ENCODE results near the gene SMDT1.

SMDT1 gene, protein sequence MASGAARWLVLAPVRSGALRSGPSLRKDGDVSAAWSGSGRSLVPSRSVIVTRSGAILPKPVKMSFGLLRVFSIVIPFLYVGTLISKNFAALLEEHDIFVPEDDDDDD

GRCh38 chr22:42079319-42080251, at the start of gene SMDT1:
Gene SMDT1 (plus strand): TSS chr22:42079700. CDS start chr22:42079769, 69 bp downstream.
- DNase-seq (ENCODE audit: low read depth in 2 of 2) = peak; percentile 96 to 97

- DNase-seq (ENCODE audit: low read depth in 2 of 2) = no peak
These were observed 46.0 kb upstream of the SMDT1 start for GRCh38 chr22:42033263-42034181.

DNA sequence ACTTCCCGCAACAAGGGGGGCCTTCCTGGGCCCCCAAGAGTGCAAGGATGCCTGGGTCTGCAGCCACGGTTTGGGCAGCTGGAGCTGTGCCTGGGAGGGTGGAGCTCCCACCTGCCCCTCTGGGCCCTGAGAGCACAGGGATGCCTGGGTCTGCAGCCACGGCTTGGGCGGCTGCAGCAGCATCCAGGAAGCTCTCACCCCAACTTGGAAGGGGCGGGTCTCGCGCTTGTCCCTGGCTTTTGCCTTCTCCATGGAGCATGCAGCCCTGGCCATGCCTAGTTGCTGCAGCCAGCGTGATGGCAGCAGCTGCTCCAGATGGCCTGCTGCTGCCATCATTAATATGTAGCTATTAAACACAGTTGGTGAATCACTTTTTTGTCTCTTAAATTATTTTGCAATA, 44.2 kb upstream of the SMDT1 start:
- DNase-seq (ENCODE audit: low read depth in 2 of 2) = no peak

DNA sequence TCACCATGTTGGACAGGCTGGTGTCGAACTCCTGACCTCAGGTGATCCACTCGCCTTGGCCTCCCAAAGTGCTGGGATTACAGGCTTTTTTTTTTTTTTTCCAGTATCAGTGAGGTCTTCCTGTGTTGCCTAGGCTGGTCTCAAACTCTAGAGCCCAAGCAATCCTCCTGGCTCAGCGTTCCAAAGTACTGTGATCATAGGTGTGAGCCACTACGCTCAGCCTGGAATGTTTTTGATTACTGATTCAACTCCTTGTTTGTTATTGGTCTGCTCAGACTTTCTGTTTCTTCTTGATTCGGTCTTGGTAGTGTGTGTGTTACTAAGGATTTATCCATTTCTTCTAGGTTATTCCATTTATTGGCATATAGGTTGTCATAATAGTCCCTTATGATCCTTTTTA, 40.2 kb upstream of the SMDT1 start:
- DNase-seq (ENCODE audit: low read depth in 2 of 2) = no peak

GRCh38 chr22:42041784-42042183, 37.7 kb upstream of the SMDT1 start:
- no peak for DNase-seq (ENCODE audit: low read depth in 2 of 2)

- no peak for DNase-seq (ENCODE audit: low read depth in 2 of 2)
These were observed 28.8 kb upstream of the SMDT1 start for GRCh38 chr22:42050641-42051180.

DNA sequence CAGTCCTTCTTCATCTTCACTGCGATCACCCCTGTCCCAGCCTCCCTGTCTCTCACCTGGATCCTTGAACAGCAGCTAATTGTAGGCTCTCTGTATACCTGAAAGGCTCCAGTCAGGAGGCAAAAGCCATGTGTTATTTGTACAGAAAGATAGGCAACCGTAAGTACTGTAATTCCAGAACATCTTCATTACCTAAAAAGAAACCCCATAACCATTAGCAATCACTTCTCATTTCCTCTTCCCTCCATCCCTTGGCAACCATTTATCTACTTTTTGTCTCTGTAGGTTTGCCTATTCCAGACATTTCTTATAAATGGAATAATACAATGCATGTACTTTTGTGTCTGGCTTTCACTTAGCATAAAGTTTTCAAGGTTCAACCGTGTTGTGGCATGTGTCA, 26.7 kb upstream of the SMDT1 start:
- no peak for DNase-seq (ENCODE audit: low read depth in 2 of 2)

- DNase-seq (ENCODE audit: low read depth in 2 of 2) = no peak
These were observed 22.6 kb upstream of the SMDT1 start for GRCh38 chr22:42056757-42057511.

GRCh38 chr22:42060489-42060888, 19.0 kb upstream of the SMDT1 start:
- no peak for DNase-seq (ENCODE audit: low read depth in 2 of 2)

DNA sequence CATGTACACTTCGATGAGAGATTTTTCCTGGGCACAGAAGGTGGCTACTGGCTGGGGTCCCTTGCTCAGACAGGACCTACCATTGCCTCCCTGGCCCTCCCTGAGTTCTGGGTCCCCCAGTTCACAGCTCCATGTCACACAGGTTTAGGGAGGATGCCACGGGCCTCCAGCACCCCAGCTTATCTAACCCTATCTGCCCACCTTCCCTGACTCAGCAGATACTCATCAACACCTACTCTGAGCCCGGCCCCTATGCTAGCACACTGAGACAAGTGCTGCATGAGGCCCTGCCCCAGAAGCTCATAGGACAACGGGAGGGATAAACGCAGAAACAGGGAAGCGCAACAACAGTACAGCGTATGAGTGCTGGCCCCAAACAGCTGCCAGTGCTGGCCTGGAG, 18.5 kb upstream of the SMDT1 start:
- DNase-seq (ENCODE audit: low read depth in 2 of 2) = no peak

DNA sequence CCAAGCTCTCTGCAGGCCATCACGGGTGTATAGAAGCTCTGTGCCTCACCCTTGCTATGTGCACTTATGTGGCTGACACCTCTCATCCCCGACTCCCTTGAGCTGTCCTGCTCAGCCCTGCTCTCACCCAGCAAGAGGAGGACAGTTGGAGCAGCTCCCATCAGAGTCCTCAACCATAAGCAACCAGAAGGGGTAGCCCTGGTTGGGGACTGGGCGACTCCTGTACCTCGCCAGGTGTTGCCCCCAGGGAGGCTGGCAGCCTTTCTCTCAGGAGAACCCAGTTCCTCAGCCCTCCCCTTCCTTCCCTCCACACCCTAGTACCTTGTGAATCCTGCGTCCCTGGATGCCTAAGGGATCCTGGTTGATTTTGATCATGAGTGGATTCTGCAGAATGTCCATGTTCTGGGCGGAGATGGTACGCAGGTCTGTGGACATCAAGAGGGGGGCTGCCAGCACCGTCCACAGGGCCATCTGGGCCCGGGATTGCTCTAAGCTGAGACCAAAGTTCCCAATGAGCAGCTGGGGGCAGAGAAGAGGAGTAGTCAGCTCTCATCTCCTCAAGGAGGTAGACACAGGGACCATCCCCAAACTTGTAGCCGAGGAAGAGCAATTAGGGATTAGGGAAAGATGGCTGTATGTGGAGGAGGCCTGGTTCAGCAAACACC, 16.9 kb upstream of the SMDT1 start:
- DNase-seq (ENCODE audit: low read depth in 2 of 2) = no peak

- DNase-seq (ENCODE audit: low read depth in 2 of 2) = no peak
These were observed 14.9 kb upstream of the SMDT1 start for GRCh38 chr22:42064629-42065028.

GRCh38 chr22:42065438-42066125, 13.9 kb upstream of the SMDT1 start:
- no peak for DNase-seq (ENCODE audit: low read depth in 2 of 2)

GRCh38 chr22:42066126-42066761, 13.3 kb upstream of the SMDT1 start:
- no peak for DNase-seq (ENCODE audit: low read depth in 2 of 2)

GRCh38 chr22:42066937-42067336, 12.6 kb upstream of the SMDT1 start:
- DNase-seq (ENCODE audit: low read depth in 2 of 2) = no peak

GRCh38 chr22:42067671-42068251, 11.7 kb upstream of the SMDT1 start:
- no peak for DNase-seq (ENCODE audit: low read depth in 2 of 2)

- DNase-seq (ENCODE audit: low read depth in 2 of 2) = no peak
These were observed 11.2 kb upstream of the SMDT1 start for GRCh38 chr22:42068291-42068690.

DNA sequence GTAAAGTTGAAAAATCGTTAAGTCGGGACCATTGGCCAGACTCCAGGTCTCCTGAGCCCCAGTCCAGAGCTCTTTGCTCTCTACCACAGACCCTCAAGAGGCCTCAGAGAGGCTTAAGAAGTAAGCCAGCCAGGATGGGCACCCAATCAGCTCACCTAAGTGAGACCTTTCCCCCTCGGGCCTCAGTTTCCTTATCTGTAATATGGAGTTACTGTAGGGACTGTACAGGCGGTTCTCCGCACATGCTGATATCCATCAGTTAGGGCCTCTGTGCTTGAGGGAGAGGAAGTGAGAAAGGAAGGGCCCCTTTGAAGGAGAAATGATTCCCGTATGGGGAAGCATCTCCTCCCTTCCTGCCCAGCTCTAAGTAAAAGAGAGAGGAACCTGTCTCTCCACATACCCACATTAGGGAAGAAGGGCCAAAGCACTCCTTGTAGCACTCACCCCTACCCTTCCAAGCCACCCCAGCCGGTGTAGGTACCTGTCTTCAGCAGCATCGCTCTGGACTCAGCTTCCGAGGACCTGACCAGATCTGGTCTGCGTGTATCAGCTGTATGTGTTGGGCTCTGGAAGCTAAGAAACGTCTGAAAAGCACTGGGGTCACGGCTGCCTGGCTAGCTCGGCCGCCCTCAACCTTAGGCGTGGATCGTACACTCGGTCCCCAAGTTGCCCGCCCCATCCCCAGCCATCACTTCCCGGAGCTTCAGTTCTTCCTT, 9.5 kb upstream of the SMDT1 start:
- no peak for DNase-seq (ENCODE audit: low read depth in 2 of 2)
